RKO (cell line): ENCODE results near the gene GJA5.

Source experiments
- DNase-seq: peaks from one replicate; pipeline ENCODE4 v3.0.0-alpha.2; 2016; ENCODE audit warnings: low spot score

The GJA5 gene

GRCh38 chr1:147760481-147761260 lies at the start of gene GJA5:
GJA5 (minus strand) TSS chr1:147760602; CDS start chr1:147759238, 1,364 bp downstream.
- no peak for DNase-seq

GRCh38 chr1:147809236-147809635 lies 48.8 kb upstream of the GJA5 start:
- DNase-seq: no peak

GRCh38 chr1:147808025-147808424 lies 47.6 kb upstream of the GJA5 start:
- no peak for DNase-seq

GRCh38 chr1:147807405-147807804 lies 47.0 kb upstream of the GJA5 start:
- no peak for DNase-seq

- DNase-seq: no peak
Observed at GRCh38 chr1:147804942-147805723, 44.7 kb upstream of the GJA5 start.

GRCh38 chr1:147800804-147801203 lies 40.4 kb upstream of the GJA5 start:
- no peak for DNase-seq

- no peak for DNase-seq
Observed at GRCh38 chr1:147798731-147799130, 38.3 kb upstream of the GJA5 start.

- DNase-seq: no peak
Observed at GRCh38 chr1:147794570-147794969, 34.2 kb upstream of the GJA5 start.

GRCh38 chr1:147791876-147792275 lies 31.5 kb upstream of the GJA5 start:
- no peak for DNase-seq

GRCh38 chr1:147787765-147788164 lies 27.4 kb upstream of the GJA5 start:
- DNase-seq: no peak

- DNase-seq: no peak
Observed at GRCh38 chr1:147786536-147786935, 26.1 kb upstream of the GJA5 start.

GRCh38 chr1:147785794-147786506 lies 25.5 kb upstream of the GJA5 start:
- DNase-seq: no peak

- no peak for DNase-seq
Observed at GRCh38 chr1:147784941-147785340, 24.5 kb upstream of the GJA5 start.

- DNase-seq: no peak
Observed at GRCh38 chr1:147781056-147781471, 20.7 kb upstream of the GJA5 start.

GRCh38 chr1:147777694-147778093 lies 17.3 kb upstream of the GJA5 start:
- DNase-seq: no peak

GRCh38 chr1:147773215-147773715 lies 12.9 kb upstream of the GJA5 start:
- no peak for DNase-seq

GRCh38 chr1:147772570-147772969 lies 12.2 kb upstream of the GJA5 start:
- no peak for DNase-seq

- DNase-seq: peak; percentile 7
Observed at GRCh38 chr1:147771226-147772125, 11.1 kb upstream of the GJA5 start.

- DNase-seq: no peak
Observed at GRCh38 chr1:147769106-147769505, 8.7 kb upstream of the GJA5 start.

- DNase-seq: no peak
Observed at GRCh38 chr1:147768582-147768981, 8.2 kb upstream of the GJA5 start.

GRCh38 chr1:147768101-147768500 lies 7.7 kb upstream of the GJA5 start:
- no peak for DNase-seq
